ENCODE data around the gene MYO3B.

The MYO3B gene

DNA sequence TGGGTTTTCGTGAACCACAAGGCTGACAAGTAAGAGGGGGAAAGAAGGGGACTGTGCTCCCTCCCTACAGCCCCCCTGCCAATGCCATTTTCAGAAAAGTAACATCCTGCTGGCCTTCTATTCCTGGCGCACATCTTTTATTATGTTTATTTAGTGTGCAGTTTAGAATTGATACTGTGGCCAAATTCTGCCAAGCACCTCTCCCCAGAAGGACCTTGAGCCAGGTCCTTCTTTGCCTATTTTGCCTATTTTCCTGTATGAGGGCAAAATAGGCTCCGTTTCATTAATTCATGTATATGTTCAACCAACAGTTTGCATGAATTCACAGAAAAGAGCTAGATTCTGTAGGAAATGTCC lies 136.0 kb downstream of the MYO3B start:
- no peak overlapping the region; the same call in 1 of the 2 replicates for H3K27ac ChIP-seq (ENCODE audit: extremely low read depth, low read depth, low read length)
- peaks cover 22% of the 10 kb centered on the region for H3K4me1 ChIP-seq (ENCODE audit: control insufficient read depth, insufficient read depth, low read length)
- no peak for TF ChIP-seq GLIS1 (tag by site-specific recombination; IDR thresholded peaks at IDR 0.05)
- TF ChIP-seq ZNF785 (tag by site-specific recombination; IDR thresholded peaks at IDR 0.05) = no peak
- TF ChIP-seq ZNF398 (tag by site-specific recombination; IDR thresholded peaks at IDR 0.05) = 0 out of 2 replicates have a peak, but pooled peaks have one; percentile 36
- peak; percentile 32; the same call in 1 of the 2 replicates for TF ChIP-seq ZIC2 (tag by site-specific recombination; IDR thresholded peaks at IDR 0.05)
- H3K4me3 ChIP-seq (ENCODE audit: low read depth, low read length) = no peak overlapping the region
- H3K36me3 ChIP-seq (ENCODE audit: control insufficient read depth in 2 of 2, insufficient read depth in 1 of 2, low read length in 2 of 2) = no peaks in the 10 kb centered on the region
- no peaks in the 10 kb centered on the region for H3K9me3 ChIP-seq (ENCODE audit: control insufficient read depth, insufficient read depth, low read depth, low read length)
- POLR2A ChIA-PET = no interaction called here
- CTCF ChIA-PET = interaction anchor here (1.2 to 4.4 kb wide), 2 partner anchors 10 to 47 kb away, joined by 5 to 18 read pairs; no protein-coding TSS in a partner anchor

GRCh38 chr2:170314744-170315447 lies 136.9 kb downstream of the MYO3B start:
- Histone ChIP-seq H3K36me3 (ENCODE audit: control insufficient read depth in 2 of 2, insufficient read depth in 1 of 2, low read length in 2 of 2) (no peaks in the 10 kb centered on the region), H3K27ac (ENCODE audit: extremely low read depth, low read depth, low read length) (no peak overlapping the region), H3K4me3 (ENCODE audit: low read depth, low read length) (no peak overlapping the region), H3K9me3 (ENCODE audit: control insufficient read depth, insufficient read depth, low read depth, low read length) (no peaks in the 10 kb centered on the region), H3K4me1 (ENCODE audit: control insufficient read depth, insufficient read depth, low read length) (peaks cover 22% of the 10 kb centered on the region)
- TF ChIP-seq ZBTB7A (tag by site-specific recombination; IDR thresholded peaks at IDR 0.05; ENCODE audit: low read depth) (no peak), ZNF561 (tag by site-specific recombination; IDR thresholded peaks at IDR 0.05; ENCODE audit: borderline replicate concordance) (no peak), OVOL3 (tag by site-specific recombination; IDR thresholded peaks at IDR 0.05) (no peak), YY2 (tag by site-specific recombination; IDR thresholded peaks at IDR 0.05) (no peak), ZNF843 (tag by site-specific recombination; IDR thresholded peaks at IDR 0.05) (no peak), ZNF785 (tag by site-specific recombination; IDR thresholded peaks at IDR 0.05) (no peak), GLIS2 (tag by site-specific recombination; IDR thresholded peaks at IDR 0.05) (no peak), ZBTB48 (tag by site-specific recombination; IDR thresholded peaks at IDR 0.05) (no peak), ZNF114 (tag by site-specific recombination; IDR thresholded peaks at IDR 0.05) (no peak), ZNF433 (tag by site-specific recombination; IDR thresholded peaks at IDR 0.05; ENCODE audit: low read depth) (no peak), ZNF416 (tag by site-specific recombination; IDR thresholded peaks at IDR 0.05) (no peak), ZNF514 (tag by site-specific recombination; IDR thresholded peaks at IDR 0.05) (no peak)
- TF ChIP-seq, protein P1, sequence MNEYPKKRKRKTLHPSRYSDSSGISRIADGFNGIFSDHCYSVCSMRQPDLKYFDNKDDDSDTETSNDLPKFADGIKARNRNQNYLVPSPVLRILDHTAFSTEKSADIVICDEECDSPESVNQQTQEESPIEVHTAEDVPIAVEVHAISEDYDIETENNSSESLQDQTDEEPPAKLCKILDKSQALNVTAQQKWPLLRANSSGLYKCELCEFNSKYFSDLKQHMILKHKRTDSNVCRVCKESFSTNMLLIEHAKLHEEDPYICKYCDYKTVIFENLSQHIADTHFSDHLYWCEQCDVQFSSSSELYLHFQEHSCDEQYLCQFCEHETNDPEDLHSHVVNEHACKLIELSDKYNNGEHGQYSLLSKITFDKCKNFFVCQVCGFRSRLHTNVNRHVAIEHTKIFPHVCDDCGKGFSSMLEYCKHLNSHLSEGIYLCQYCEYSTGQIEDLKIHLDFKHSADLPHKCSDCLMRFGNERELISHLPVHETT (tag by site-specific recombination; IDR thresholded peaks at IDR 0.05) = no peak
- TF ChIP-seq, protein P2, sequence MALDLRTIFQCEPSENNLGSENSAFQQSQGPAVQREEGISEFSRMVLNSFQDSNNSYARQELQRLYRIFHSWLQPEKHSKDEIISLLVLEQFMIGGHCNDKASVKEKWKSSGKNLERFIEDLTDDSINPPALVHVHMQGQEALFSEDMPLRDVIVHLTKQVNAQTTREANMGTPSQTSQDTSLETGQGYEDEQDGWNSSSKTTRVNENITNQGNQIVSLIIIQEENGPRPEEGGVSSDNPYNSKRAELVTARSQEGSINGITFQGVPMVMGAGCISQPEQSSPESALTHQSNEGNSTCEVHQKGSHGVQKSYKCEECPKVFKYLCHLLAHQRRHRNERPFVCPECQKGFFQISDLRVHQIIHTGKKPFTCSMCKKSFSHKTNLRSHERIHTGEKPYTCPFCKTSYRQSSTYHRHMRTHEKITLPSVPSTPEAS (tag by site-specific recombination; IDR thresholded peaks at IDR 0.05) = no peak
- POLR2A ChIA-PET = no interaction called here
- CTCF ChIA-PET = interaction anchor here (1.2 to 4.4 kb wide), 3 partner anchors 9 to 502 kb away, joined by 4 to 18 read pairs (median 5); partner anchors contain the start of gene GAD1

DNA sequence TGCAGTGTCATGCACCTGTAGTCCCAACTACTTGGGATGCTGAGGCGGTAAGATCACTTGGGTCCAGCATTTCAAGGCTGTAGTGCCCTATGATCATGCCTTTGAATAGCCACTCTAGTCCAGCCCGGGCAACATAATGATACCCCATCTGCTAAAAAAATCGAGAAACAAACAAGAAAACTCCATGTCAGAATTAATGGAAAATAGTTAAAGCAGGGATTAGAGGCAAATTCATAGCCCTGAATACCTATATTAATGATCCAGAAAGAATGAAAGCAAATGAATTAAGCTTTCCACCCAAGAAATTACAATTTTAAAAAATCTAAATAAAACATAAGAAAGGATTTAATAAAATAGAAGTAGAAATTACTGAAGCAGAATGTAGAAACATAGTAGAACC lies 143.0 kb downstream of the MYO3B start:
- Histone ChIP-seq H3K4me3 (ENCODE audit: low read depth, low read length) (no peak overlapping the region), H3K9me3 (ENCODE audit: control insufficient read depth, insufficient read depth, low read depth, low read length) (no peaks in the 10 kb centered on the region), H3K27ac (ENCODE audit: extremely low read depth, low read depth, low read length) (no peak overlapping the region), H3K4me1 (ENCODE audit: control insufficient read depth, insufficient read depth, low read length) (no peaks in the 10 kb centered on the region), H3K36me3 (ENCODE audit: control insufficient read depth in 2 of 2, insufficient read depth in 1 of 2, low read length in 2 of 2) (no peaks in the 10 kb centered on the region)
- peak; percentile 93 for TF ChIP-seq SETDB1 (IDR thresholded peaks at IDR 0.05; ENCODE audit: insufficient read length, low read length)
- no peak for TF ChIP-seq ZNF394 (tag by site-specific recombination; IDR thresholded peaks at IDR 0.05; ENCODE audit: borderline replicate concordance)
- TF ChIP-seq, protein P3, sequence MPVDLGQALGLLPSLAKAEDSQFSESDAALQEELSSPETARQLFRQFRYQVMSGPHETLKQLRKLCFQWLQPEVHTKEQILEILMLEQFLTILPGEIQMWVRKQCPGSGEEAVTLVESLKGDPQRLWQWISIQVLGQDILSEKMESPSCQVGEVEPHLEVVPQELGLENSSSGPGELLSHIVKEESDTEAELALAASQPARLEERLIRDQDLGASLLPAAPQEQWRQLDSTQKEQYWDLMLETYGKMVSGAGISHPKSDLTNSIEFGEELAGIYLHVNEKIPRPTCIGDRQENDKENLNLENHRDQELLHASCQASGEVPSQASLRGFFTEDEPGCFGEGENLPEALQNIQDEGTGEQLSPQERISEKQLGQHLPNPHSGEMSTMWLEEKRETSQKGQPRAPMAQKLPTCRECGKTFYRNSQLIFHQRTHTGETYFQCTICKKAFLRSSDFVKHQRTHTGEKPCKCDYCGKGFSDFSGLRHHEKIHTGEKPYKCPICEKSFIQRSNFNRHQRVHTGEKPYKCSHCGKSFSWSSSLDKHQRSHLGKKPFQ (tag by site-specific recombination; IDR thresholded peaks at IDR 0.05) = no peak
- TF ChIP-seq KLF9 (tag by site-specific recombination; IDR thresholded peaks at IDR 0.05; ENCODE audit: low read depth) = no peak
- TF ChIP-seq OVOL3 (tag by site-specific recombination; IDR thresholded peaks at IDR 0.05) = no peak
- ChIA-PET POLR2A (no interaction called here), CTCF (interaction anchor here (0.6 to 0.8 kb wide), 2 partner anchors 41 to 177 kb away, joined by 4 to 5 read pairs; no protein-coding TSS in a partner anchor)

Data from HEK293 (cell line).